ENCODE measurements around the gene PLEKHM3.
"Not testable (repeated sequence)": the region's sequence is repeated elsewhere in the genome, so short reads cannot be mapped to it uniquely, and the experiment has no call there.

PLEKHM3 gene

DNA sequence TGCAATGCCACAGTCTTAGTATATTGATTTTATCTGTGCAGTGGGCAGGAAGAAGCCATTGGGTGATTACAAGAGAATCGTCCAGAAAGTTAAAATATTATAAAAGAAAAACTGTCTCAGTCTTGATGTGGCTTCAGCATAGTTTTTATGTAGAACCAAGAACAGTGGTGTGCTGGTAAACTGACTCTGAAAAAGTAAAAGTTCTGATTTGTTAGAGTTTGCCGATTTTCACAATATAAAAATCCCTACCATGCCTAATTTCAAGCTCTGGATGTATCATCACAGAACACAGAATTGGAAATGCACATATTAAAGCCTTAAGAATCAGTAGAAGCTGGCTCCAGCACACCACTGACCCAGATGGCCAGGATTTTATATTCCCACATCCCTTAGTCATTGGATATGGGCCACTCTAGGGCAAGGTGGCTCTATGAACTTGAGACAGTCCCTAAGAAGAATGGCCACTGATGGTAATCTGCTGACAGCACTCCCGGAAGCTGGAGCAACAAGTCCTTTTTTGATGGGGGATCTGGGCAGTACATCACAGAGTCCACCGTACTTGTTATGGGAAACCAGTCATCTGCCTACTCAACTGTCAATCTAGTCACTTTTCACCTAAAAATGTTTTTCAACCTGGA is 9.3 kb upstream of the PLEKHM3 start:
- no peak for DNase-seq

DNA sequence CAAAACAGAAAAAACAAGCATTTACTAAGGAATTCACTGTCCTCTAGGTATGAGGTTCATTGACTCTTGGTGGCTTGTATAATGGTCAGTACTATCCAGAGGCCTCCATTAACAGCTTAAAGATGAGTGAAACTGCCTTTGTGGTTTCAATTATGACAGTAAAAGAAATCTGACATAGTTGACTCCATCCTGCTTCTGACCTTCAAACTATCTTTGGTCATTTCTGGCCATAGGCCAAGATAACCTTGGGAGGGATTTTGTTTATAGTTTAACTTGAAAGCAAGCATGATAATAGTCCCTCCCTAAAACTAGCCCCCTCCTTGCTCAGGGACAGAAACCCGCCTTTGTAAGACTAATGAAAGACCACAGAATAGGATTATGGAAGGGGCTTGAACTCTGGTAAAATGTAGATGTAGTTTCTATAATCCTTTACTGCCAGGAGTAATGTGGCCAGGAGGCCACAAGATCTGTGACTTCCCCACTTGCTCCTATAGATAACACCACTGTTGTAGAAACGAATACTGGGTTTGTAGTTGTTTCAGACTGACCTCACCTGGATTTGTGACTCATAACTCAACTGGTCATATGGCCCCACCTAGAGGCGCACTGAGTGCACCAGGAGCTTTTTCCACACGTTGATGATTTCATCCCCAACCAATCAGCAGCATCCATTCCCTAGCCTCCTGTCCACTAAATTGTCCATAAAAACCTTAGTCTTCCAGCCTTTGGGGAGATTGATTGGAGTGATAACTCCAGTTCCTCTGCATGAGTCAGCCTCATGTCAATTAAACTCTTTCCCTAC is 8.6 kb upstream of the PLEKHM3 start:
- no peak for DNase-seq

DNA sequence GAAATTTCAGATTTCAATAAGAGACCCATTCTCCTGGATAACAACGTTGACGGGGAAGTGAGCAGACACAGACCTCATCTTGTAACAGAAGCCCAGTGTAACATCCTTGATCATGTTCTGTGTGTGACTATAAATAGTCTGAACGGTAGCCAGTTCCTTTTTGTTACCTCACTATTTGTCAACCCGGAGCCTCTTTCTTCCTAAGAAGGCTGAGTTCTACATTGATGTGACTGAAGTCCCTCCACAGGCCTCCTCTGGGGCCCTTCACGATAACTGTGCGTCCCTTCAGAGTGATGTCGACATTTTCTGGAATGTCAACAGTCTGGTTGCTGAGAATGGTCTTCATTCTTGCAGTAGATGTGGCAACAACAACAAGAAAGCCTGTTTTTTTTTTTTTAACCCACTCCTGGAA is 6.3 kb upstream of the PLEKHM3 start:
- no peak for DNase-seq

DNA sequence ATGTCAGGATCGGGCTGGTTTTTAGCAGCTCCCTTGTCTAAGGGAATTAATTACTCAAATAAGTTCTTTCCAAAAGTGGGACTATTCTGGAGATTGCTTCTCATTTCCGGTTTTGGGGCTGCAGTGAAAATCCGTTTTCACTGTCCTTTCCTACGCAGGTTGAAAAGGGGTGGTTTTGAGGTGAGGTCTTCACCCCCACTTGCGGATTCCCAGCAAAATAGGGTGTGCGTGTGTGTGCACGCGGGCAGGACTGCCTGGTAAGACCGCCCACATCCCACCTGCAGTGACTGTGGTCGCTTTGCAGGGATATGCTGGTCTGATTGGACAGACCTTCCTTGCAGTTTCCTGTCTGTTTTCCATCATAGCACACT is 472 bp upstream of the PLEKHM3 start:
- no peak for DNase-seq

DNA sequence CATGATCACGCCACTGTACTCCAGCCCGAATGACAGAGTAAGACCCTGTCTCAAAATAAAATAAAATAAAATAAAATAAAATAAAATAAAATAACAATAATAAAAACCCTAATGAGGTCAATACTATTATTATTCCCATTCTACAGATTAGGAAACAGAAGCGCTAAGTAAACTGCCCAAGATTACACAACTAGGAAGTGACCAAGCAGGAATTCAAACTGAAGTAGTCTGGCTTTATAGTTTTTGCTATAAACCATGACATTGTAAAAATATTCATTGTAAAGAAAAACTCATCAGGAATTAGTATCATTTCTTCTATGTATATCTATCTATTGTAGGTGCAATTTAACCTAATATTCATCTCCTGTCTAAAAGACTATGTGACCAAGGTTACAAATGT is 1.2 kb downstream of the PLEKHM3 start:
- no peak for DNase-seq

DNA sequence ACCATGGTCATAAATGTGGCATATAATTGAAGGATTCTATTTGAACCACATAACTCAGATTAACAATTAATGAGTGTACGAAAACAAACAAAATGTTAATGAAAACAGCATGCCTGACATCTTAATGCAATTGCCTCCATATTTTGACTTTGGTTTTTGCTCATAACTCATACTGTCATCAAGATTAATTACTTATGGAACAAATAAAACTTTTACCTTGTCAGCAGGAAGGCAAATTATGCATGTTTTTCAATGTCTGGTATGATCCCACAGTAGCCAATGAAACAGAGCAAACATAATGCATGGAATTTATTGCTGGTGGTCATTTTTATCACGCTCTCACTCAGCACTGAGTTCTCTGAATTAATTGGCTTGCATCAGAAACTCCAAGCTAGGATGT is 5.1 kb downstream of the PLEKHM3 start:
- DNase-seq: no peak

DNA sequence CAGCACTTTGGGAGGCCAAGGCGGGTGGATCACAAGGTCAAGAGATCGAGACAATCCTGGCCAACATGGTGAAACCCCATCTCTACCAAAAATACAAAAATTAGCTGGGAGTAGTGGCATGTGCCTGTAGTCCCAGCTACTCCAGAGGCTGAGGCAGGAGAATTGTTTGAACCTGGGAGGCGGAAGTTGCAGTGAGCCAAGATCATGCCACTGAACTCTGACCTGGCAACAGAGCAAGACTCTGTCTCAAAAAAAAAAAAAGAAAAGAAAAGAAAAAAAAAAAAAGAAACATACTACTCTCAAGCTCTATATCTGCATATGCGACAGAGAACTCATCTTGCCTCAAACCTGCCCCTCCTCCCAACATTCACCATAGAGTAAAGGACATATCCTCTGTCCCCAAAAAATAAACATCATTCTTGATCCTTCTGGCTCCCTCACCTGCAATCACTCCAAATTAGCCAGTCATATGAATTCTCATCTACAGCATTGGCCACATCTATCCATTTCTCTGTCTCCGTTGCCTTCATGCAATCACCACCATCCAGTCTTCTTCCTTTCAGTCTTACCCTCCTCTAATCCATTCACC is 7.1 kb downstream of the PLEKHM3 start:
- DNase-seq: not testable (repeated sequence)

DNA sequence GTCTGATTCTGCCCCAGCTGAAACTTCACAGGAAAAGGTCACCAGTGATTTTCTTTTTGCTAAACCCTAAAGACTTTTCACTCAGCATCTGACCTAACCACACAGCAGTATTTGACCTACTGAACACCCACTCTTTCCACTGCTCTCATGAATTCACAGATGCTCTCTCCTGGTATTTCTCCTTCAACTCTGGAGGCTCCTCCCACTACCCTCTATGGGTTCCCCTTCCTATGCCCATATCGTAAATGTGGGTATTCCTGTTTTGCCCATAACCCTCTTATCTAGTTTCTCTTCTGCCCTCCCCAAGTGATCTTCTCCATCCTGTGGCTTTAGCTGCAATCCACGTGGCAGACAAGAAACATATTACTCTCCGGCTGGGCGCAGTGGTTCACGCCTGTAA is 7.6 kb downstream of the PLEKHM3 start:
- DNase-seq: no peak

DNA sequence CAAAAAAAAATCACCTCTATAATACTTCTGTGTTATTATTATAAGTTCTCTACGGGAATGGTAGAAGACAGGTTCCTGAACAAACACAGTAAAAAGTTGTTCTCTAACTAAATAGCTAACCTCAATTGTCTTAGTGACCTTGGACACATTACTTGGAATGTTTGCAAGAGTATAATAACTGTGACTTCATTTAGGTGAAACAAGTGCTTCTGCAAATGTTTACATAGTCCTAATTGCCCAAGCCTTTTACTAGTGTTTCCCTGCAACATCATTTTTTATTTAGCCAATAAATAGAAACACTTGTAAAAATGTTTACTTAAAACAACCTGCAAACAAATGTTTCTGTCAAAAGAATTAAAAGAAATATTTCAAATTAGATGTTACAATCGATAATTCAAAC is 9.9 kb downstream of the PLEKHM3 start:
- no peak for DNase-seq

DNA sequence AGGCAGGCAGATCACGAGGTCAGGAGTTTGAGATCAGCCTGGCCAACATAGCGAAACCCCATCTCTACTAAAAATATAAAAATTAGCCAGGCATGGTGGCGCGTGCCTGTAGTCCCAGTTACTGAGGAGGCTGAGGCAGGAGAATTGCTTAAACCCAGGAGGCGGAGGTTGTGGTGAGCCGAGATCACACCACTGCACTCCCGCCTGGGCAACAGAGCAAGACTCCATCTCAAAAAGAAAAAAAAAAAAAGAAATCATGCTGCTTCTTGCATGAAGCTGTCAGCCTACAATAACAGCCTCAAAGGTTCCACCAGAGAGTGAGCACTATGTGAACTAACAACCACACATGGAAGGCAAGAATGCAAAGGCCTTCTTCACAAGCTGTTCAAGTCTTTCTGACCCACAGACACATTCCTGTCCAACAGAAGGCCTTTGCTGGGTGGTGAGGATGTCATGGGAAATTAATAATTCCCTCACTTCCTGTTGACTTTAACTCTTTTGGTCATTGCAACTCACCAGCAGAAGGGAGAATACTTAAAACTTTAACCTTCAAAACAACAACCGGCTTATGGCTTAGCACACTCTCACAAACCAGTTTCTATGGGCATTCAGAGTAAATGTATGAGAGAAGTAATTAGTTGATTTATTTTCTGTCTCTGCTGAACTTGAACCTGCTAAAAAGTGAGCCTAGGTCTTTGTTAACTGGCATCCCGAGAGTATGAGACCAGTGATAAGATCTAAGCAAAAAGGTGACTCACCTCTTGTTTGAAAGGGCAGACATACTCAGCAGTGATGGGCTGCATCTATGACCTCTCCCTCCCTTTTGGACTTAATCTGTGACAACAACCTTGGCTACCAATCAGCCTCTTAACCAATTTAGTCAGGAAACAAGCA is 11.8 kb downstream of the PLEKHM3 start:
- DNase-seq: no peak

DNA sequence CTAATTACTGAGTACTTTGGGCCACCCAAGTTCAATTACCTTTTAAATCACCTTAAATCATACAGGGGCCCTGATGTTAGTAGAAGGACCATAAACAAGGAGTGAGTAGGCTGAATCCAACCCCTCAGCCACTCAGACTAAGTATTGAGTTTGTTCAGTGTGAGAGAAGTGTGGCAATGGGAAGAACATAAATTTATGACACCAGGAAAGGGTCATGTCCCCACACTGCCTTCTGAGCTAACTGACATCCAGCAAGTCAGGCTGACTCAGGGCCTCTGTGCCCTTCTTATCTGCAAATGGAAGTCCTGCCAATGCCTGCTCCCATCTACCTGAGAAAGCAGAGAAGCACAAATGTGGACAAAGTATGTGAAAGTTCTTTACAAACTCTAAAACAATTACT is 12.9 kb downstream of the PLEKHM3 start:
- no peak for DNase-seq

DNA sequence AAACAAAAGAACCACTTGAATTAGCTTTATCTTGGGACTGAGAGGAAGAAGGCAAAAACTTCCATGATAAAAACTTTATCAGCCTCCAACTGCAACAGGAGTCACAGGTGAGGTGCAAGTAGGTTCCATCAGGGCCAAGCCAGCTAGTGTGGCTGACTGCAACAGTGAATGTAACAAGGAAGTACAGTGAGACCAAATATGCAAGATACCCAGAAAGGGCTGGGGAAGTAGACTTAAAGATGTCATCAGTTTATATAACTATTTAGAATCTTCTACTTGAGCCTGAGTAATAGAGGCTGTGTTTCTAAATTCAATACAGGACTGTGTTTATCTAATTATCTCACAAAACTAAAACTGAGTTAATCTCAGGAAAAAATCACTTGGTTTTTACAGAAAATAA is 14.8 kb downstream of the PLEKHM3 start:
- DNase-seq: no peak

DNA sequence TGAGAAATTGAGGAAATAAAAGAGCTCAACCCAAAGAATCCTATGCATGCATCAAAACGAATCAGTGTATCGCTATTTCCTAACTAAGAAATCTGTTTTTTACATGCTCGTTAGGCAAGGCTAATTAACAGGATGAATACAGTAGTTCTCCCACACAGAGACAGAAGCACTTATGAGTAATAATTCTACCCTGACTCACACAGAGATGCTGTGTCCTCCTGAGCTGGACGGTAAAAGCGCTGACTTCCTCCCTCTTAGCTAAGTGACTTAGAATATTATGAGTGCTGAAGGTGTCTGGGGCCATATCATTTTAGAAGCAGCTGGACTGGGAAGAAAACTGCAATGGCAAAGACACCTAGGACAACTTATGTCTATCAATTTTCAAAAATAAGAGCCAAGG is 18.5 kb downstream of the PLEKHM3 start:
- DNase-seq: no peak

DNA sequence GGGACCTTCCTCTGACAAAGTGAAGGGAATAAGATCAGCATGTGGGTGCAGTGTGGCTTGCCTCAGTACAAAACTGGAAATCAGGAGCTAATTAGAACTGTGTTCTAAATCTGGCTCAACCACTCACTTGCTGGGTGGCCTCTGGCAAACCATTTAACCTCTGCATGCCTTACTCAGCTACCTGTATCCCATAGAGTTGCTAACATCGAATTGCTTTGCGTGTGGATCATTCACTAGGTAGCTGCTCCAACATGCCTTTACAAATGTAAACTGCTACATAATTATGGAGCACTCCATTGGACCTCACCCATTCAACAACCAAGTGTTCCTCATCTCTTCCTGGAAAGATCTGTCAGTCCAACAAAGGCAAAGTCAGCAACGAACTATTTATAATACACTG is 19.0 kb downstream of the PLEKHM3 start:
- no peak for DNase-seq

DNA sequence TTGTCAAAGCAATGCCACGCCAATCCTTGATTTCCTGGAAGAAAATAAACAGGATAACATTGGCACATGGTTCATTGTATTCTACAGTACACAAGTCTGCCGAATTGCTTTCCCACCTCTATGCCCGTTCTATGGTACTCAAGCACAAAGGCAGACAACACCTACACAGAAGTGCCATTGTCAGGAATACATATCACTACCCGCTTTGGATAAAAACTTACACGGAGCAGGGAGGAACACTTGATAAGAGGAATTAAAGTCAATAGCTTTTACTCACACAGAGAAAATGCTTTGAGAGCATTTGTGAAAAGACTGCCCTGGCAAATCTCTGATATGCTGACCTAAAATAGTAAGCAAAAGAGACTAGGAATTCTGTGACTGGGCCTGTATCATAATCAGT is 23.4 kb downstream of the PLEKHM3 start:
- no peak for DNase-seq

DNA sequence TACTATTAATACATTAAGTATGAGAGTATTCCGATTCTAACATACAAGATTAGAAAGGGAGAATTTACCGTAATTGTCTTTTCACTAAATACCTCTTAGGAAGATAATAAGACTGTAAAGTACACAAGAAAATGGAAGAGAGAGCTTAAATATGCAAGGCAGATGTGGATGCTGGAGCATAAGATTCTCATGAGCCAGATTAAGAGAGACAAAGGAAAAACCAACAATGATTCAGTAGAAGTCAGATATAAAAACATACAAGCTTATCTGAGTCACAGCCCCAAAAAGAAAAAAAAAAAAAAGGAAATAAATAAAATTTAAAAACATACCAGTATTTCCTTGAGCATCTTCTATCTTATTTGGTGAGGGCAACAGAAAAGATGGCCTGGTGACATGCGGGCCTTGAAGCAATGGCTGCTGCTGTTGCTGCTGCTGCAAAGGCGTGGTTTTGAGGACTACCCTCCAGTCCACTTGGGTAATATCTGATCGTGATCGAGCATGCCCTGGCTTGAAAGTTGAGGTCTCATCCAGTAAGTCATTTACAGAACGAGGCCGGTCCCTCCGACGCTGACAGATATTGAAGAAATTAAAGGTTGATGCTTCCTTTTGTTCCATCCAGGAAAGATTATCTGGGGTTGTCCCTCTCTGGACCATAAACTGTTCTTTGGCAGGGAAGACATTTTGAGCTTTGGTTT is 24.5 kb downstream of the PLEKHM3 start:
- DNase-seq: no peak

DNA sequence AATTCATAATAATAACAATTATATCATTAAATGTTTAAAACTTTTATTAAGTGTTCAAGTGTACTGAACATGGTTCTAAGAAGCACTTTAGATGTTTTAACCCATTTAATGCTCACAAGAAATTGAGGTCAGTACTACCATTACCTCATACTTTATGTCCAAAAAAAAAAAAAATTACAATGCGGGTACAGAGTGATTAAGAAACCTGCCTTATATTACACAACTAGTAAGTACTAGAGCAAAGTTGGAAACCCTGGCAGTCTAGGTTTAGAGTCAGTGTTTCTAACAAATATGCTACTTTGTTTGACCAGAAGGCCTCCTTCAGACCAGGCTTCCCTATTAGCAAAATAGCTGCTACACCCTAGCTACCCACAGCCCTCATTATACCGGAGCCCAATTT is 28.5 kb downstream of the PLEKHM3 start:
- DNase-seq: no peak

DNA sequence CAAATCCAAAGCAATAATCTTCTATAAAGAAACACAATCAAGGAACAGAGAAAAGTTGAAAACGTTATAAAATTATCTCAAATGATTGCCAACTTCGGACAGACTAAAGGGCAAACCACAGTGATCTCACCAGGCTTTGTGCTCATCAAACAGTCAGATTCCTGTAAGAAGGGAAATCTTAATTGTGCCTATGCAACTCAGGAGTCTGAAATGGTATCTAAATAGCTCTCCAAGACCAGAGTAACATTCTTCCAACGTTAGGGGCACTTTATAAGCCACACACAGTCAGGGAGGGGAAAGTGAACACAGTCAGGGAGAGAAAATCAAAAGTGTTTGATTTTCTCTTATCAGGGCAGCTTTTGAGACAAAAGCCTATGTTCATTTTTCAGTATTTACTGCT is 29.4 kb downstream of the PLEKHM3 start:
- no peak for DNase-seq

DNA sequence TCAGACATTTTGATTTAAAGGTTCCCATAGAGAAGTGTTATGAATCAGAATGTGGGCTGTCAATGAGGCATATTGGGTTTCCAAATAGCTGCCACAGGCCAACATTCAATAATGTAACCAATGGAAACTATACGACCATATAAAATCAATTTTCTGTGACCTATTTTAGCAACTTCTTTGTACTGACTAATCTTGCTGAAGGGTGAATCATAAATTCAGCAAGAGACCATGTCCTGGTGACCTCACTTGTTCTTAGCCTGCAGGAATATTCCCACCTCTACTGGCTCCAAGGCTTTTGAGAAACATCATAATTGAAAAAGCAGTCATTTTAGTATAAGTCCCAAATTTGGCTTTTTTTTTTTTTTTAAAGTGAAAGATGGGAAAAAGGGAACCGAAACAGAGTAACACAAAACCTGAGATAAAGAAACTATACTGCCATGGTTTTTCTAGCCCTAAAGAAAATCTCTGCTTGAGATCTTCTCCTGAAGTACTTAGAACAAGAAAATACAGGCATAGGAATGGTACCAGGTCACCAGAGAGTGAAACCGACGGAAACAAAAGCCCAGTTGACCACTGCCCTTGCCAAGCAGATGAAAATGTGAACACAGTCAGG is 32.1 kb downstream of the PLEKHM3 start:
- no peak for DNase-seq

DNA sequence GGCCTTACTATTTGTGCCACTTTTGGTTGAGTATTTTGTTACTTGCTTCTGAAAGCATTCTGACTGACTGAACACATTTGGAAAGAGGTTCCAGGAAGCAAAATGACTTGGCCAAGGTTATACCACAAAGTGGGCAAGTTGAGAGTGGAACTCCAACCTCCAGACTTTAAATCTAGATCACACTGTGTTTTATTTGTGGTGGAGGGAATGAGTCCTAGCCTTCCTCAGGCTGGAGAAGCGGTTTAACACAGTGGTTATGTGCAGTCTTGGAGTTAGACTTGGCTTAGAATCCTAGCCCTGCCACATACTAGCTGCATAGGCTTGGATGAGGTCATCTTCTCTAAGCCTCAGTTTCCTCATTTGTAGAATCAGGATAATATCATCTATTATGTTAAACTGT is 33.4 kb downstream of the PLEKHM3 start:
- DNase-seq: no peak

DNA sequence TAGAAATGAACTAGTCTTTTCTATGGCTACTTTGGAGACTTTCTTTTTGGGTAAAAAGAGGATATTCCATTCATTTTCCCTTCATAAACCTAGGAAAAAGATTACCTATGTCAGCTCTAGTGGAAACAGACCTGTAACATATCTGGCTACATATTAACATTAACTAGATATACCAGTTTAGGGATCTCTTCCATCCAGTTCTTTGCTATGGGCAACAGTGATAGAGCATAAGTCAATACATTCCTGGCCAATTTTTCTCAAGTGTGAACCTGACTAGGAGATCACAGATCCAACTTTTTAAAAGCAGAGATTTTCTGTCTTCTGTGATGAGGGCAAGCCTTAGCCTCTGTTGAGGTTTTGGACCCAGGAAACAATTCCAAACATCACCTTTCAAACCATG is 34.5 kb downstream of the PLEKHM3 start:
- no peak for DNase-seq

DNA sequence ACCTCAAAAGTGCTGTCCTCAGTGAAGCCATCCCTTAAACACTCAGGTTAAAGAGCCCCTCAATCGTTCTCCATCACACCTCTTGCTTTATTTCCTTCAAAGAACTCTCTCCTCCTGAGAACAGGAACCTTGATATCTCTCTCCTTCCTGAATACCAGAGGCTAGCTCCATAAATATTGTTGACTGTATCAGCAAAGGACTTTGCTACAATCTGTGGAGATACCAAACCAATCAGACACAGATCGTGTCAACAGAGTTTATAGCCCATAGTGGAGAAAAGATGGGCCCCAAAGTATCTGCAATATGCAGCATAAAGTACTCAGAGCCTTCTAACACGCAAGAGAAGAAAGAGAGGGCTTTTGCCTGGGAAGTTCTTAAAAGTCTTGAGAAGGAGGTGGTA is 36.4 kb downstream of the PLEKHM3 start:
- no peak for DNase-seq
